ENCODE measurements around the gene MEIKIN.

The MEIKIN gene

DNA sequence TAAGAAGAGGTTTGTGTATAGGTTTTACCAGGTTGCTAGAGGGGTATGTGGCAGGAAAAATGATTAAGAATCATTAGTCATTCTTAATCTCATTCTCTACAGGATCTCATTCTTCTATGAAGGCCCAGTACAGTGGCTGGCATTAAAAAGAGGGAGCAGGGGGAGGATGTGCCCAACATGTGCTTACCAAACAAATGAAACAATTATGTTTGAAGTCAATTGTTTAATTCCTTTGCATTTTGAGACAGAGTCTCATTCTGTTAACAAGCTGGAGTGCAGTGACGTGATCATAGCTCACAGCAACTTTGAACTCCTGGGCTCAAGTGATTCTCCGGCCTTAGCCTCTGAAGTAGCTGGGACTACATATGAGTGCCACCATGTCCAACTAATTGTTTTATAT is 171.7 kb downstream of the MEIKIN start:
- DNase-seq (ENCODE audit: low read depth in 2 of 2): no peak

DNA sequence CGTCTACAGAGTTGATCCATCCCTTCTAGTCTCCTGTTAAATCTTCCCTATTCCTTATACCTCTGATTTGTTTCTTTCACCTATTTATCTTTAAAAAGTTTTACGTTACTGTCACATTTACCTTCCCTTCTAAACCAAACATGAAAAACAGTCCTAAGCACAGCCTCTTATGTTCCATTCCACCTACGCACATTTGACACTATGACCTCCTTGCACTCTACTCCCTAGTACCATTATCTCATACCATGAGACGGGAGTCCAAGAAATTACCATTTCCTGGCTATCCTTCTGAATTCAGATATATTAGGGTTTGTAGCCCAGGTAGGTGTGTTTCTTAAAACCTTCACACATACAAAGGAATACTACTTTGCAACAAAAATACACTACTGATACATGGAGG is 173.8 kb downstream of the MEIKIN start:
- DNase-seq (ENCODE audit: low read depth in 2 of 2): no peak

DNA sequence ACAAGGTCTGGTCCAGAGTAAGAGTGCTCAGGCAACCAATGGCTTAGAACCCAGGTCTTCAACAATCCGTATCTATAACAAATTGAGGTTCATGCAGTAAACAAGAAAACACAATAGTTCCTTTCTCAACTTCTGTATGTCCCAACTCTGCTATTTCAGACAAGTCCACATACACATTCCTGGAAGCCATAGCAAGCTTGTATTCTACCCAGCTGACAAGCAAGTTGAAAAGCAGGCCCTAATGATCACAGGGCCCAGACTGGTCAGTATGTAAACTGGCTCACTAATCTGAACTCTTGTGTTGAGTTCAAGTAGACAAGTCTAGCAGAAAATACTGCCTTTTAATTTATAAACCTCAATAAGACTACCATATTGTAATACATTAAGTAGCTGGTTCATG is 175.5 kb downstream of the MEIKIN start:
- DNase-seq (ENCODE audit: low read depth in 2 of 2): no peak

DNA sequence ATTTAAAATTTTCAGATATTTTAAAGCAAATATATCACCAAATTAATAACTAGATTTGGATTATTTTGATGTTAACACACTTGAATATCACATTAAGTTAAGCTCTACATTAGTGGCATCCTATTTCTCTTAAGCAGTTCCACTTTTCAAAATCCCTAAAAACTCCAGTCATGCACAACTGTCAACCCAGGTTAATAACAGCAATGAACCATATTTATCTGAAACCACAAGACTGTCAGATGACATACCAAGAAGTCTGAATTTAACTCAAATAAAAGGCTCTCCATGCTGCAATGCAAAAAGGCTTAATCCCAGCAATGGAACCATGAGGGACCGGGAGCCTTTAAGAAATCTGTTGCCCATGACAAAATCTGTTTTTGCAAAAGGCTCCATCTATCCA is 176.1 kb downstream of the MEIKIN start:
- DNase-seq (ENCODE audit: low read depth in 2 of 2): no peak

DNA sequence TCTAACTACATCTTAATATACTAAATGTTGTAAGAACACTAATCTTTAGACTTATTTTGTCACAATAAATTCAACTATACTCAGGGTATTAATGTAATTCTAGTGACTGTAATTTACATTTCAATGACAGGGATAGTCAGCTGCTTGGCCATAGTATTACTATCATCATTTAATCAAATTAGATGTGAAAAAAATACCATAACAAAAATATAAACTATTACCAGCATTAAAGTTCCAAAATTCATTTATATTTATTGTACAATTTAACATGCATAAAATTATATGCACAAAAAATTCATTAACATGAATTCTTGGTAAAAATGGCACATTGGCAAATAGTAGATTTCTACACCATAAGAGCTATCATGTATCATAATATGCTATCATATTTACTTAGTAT is 177.6 kb downstream of the MEIKIN start:
- DNase-seq (ENCODE audit: low read depth in 2 of 2): no peak

DNA sequence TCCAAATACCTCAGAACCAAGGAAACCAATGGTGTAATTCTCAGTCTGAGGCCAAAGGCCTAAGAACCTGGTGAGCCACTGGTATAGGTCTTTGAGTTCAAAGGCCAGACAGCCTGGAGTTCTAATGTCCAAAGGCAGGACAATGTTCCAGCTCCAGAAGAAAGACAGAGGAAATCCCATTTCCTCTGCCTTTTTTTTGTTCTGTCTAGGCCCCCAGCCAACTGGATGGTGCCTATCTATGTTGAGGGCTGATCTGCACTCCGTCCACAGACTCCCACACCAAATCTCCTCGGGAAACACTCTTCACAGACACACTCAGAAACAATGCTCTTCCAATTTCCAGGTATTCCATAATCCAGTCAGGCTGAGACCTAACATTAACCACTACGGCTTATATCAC is 178.8 kb downstream of the MEIKIN start:
- no peak for DNase-seq (ENCODE audit: low read depth in 2 of 2)

DNA sequence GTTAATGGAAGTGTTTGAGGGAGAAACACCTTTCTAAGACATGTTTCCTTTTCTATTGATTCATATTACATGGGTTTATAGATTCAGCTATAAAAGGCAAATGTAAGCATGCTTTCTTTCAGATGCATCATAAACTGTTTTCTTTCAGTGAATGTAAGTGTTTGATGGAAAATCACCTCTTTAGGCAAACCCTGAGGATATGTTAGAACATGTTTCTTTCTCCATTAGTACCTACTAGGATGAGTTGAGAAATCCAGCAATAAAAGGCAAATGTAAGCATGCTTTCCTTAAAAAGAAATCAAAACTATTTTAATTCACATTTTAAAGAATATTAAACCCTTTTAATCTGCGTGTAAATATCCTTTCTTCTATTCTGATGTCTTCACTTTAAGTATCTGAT is 180.2 kb downstream of the MEIKIN start:
- no peak for DNase-seq (ENCODE audit: low read depth in 2 of 2)

DNA sequence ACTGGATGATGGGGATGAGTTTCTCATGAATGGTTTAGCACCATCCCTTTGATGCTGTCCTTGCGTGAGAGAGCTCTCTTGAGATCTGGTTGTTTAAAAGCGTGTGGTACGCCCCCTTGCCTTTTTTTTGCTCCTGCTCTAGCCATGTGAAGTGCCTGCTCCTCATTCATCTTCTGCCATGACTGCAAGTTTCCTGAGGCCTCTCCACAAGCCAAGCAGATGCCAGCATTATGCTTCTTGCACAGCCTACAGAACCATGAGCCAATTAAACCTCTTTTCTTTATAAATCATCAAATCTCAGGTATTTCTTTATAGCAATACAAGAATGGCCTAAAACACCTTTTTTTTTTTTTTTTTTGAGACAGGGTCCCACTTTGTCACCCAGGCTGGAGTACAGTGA is 181.5 kb downstream of the MEIKIN start:
- no peak for DNase-seq (ENCODE audit: low read depth in 2 of 2)

DNA sequence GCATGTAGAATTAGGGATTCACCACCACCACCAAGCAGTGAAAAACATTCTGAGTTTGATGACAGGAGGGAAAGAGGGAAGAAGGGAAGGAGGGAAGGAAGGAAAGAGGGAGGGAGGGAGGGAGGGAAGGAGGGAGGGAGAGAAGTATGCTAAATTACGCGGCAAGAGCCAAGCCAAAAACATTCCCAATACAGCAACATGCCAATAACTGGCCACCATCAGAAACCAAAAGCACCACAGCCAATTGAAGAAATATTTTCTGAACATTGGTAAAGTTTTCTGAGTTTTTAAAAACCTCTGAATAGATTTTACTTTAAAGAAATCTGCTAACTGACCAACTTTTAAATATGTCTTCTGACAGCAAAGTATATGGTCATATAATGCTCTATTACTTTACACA is 184.7 kb downstream of the MEIKIN start:
- DNase-seq (ENCODE audit: low read depth in 2 of 2): no peak

DNA sequence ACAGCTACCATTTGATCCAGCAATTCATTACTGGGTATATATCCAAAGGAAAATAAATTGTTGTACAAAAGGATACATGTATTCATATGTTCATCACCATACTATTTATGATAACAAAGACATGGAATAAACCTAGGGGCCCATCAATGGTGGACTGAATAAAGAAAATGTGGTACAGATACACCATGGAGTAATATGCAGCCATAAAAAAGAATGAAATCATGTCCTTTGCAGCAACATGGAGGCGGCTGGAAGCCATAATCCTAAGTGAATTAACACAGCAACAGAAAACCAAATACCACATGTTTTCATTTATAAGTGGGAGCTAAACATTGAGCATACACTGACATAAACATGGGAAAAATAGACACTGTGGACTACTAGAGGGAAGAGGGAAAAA is 185.8 kb downstream of the MEIKIN start:
- no peak for DNase-seq (ENCODE audit: low read depth in 2 of 2)

DNA sequence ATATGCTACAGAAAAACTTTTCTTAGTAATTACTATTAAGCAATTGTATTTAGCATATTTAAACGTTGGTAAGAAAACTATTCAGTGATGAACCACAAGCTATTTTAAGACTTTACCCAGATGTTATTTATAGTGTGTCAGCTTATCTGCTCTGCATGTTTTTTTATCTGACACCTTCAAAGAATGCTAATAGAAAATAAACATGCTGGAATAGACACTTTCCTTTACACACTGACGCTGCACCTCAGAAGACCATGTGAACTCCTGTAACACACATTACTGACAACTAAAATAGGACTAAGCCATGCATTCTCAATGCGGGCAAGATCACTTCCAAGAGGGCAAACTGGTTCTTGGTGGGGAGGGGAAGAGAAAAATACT is 187.0 kb downstream of the MEIKIN start:
- no peak for DNase-seq (ENCODE audit: low read depth in 2 of 2)

DNA sequence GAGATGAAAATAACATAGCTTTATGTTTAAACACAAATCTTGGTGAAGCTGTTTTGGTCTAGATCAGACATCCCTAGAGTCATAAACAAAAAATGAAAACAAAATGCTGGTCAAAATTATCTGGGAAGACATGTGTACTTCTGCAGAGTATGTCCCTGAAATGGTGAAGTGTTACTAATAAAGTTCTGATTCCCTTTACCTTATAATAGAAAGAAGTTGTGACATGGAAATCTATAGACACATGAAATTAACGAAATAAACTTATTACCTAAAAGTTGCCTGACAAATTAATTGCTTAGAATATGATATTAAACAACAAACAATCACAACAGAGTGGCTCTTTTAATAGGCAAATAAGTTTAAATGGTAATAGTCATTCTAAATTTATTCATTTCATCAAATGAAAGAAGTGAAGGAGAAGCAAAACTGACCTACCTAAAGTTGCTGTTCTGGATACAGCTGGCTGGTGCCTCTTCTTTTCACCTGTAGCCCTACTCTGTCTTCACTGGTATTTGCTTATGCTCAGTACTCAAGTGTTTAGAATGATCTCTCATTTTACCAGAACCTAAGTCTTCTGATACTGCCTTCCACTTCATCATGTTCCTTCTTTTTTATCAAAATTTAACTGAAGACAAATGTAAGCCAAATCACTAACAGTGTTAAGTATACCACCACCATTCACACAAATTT is 187.5 kb downstream of the MEIKIN start:
- no peak for DNase-seq (ENCODE audit: low read depth in 2 of 2)

Measured in stimulated activated CD4-positive, alpha-beta T cell treated with anti-CD3 and anti-CD28 coated beads, Interleukin-1b, Interleukin-23, amount 100 ng/mL, for 1 hour (primary cell).